PC-9 (cell line): Measurements from ENCODE around the gene LIPG. TPM values are rescaled to one million over a fixed set of nuclear protein-coding genes. Genes with fewer than 3 reads are reported as not detected.

Source experiments
- BruUV-seq: library from RNA; stranded (reverse); fragments of 400-500 nt; replicated peaks from 2 replicates; lab custom pipeline; 2021; lab: Mats Ljungman, UMichigan
- CTCF ChIA-PET: fragments of 300-600 bp; sonication (Branson Sonifier 250); formaldehyde crosslinking; loops from one replicate; lab custom pipeline; 2022; ENCODE audit warnings: antibody characterized with exemption; lab: Charles Lee
- POLR2A ChIA-PET: fragments of 300-600 bp; sonication (Branson Sonifier 250); formaldehyde crosslinking; loops from one replicate; lab custom pipeline; 2022; ENCODE audit warnings: antibody characterized with exemption; ENCODE audit not compliant: unreplicated experiment; lab: Charles Lee
- DNase-seq, 2 experiments: peaks; one replicate each; pipeline versions ENCODE4 v3.0.0 to v3.0.0-alpha.2; 2015 to 2022; ENCODE audit warnings: mixed read lengths in 1 of 2
- H2AFZ ChIP-seq: fragments of 200-600 bp; sonication (generic); 2 replicates; pipeline ENCODE4 v1.8.1; 2017; ENCODE audit warnings: antibody characterized with exemption
- H3F3A ChIP-seq: fragments of 200-600 bp; sonication (generic); 2 replicates; pipeline ENCODE4 v1.8.1; 2017; ENCODE audit warnings: antibody characterized with exemption, mild to moderate bottlenecking, low read depth; ENCODE audit not compliant: insufficient read depth
- H3K27ac ChIP-seq: fragments of 200-600 bp; sonication (generic); 2 replicates; pipeline ENCODE4 v1.6.1; 2016; ENCODE audit warnings: mixed run types
- H3K27me3 ChIP-seq: fragments of 200-600 bp; sonication (generic); 2 replicates; pipeline ENCODE4 v1.6.1; 2016; ENCODE audit warnings: low read depth, mixed run types; ENCODE audit not compliant: insufficient read depth
- H3K36me3 ChIP-seq: fragments of 200-600 bp; sonication (generic); 2 replicates; pipeline ENCODE4 v1.6.1; 2016; ENCODE audit warnings: low read depth, mixed run types
- H3K4me1 ChIP-seq: fragments of 200-600 bp; sonication (generic); replicated peaks from 2 replicates; pipeline ENCODE4 v1.6.1; 2016; ENCODE audit warnings: mixed run types; ENCODE audit not compliant: insufficient read depth
- H3K4me2 ChIP-seq: fragments of 200-600 bp; sonication (generic); 2 replicates; pipeline ENCODE4 v1.6.1; 2017; ENCODE audit warnings: mixed run types
- H3K4me3 ChIP-seq: fragments of 200-600 bp; sonication (generic); 2 replicates; pipeline ENCODE4 v1.6.1; 2016; ENCODE audit warnings: mixed run types
- H3K79me2 ChIP-seq: fragments of 200-600 bp; sonication (generic); 2 replicates; pipeline ENCODE4 v1.6.1; 2017; ENCODE audit warnings: low read depth, mixed run types
- H3K9me2 ChIP-seq: fragments of 200-600 bp; sonication (generic); 2 replicates; pipeline ENCODE4 v1.8.1; 2017; ENCODE audit warnings: mild to moderate bottlenecking; ENCODE audit not compliant: insufficient read depth
- H3K9me3 ChIP-seq: fragments of 200-600 bp; sonication (generic); 2 replicates; pipeline ENCODE4 v1.8.1; 2016; ENCODE audit warnings: low read depth; ENCODE audit not compliant: insufficient read depth
- H4K20me1 ChIP-seq: fragments of 200-600 bp; sonication (generic); 2 replicates; pipeline ENCODE4 v1.8.1; 2017; ENCODE audit not compliant: insufficient read depth
- CTCF ChIP-seq: fragments of 200-600 bp; sonication (generic); conservative IDR thresholded peaks from 2 replicates; pipeline ENCODE4 v1.6.1; 2017; ENCODE audit warnings: mixed run types, antibody characterized with exemption, mild to moderate bottlenecking, moderate library complexity
- EZH2 ChIP-seq: fragments of 200-600 bp; sonication (generic); IDR thresholded peaks from 2 replicates; pipeline ENCODE4 v1.8.0; 2017; ENCODE audit warnings: antibody characterized with exemption, low read depth
- intact Hi-C: fragments of 100-400 bp; cut with micrococcal nuclease; formaldehyde crosslinking; loops from one replicate; pipeline ENCODE4 v1.10.0; 2022; ENCODE audit not compliant: unreplicated experiment
- total RNA-seq: library from RNA; stranded (reverse); gene quantifications from 2 replicates; pipeline ENCODE4 v1.2.3, GENCODE V29; 2021

The LIPG gene
- total RNA-seq, 1 experiment from 2014 or later = 30.9 TPM

GRCh38 chr18:49638209-49638785 is 76.4 kb downstream of the LIPG start:
- H3K4me2 ChIP-seq = no peak overlapping the region
- H3K79me2 ChIP-seq = no peaks in the 10 kb centered on the region
- peaks cover 6% of the 10 kb centered on the region; the same call in 1 of the 2 replicates for H3K4me1 ChIP-seq
- H4K20me1 ChIP-seq = no peaks in the 10 kb centered on the region
- POLR2A ChIA-PET = no interaction called here
- DNase-seq = no peak
- H3F3A ChIP-seq = no peaks in the 10 kb centered on the region
- BruUV-seq = no TSS peak
- no peak for TF ChIP-seq EZH2
- CTCF ChIA-PET = no interaction called here
- H3K36me3 ChIP-seq = no peaks in the 10 kb centered on the region
- no peak overlapping the region for H3K4me3 ChIP-seq
- no peaks in the 10 kb centered on the region for H3K9me2 ChIP-seq
- no peaks in the 10 kb centered on the region for H3K9me3 ChIP-seq
- no peak overlapping the region for H2AFZ ChIP-seq
- intact Hi-C loops = no loop called here
- no peaks in the 10 kb centered on the region for H3K27me3 ChIP-seq
- H3K27ac ChIP-seq = no peak overlapping the region

- TF ChIP-seq CTCF (no peak), EZH2 (no peak)
- no TSS peak for BruUV-seq
- Histone ChIP-seq H3K9me2 (no peaks in the 10 kb centered on the region), H3K36me3 (no peaks in the 10 kb centered on the region), H3K79me2 (no peaks in the 10 kb centered on the region), H3F3A (no peaks in the 10 kb centered on the region), H3K27ac (no peak overlapping the region), H3K4me2 (no peak overlapping the region), H4K20me1 (no peaks in the 10 kb centered on the region), H3K9me3 (no peaks in the 10 kb centered on the region), H3K4me1 (peaks cover 6% of the 10 kb centered on the region; the same call in 1 of the 2 replicates), H2AFZ (no peak overlapping the region), H3K4me3 (no peak overlapping the region), H3K27me3 (no peaks in the 10 kb centered on the region)
- DNase-seq = no peak
- intact Hi-C loops = no loop called here
- CTCF ChIA-PET = no interaction called here
- POLR2A ChIA-PET = no interaction called here
These were observed 77.2 kb downstream of the LIPG start for GRCh38 chr18:49638891-49639557.

GRCh38 chr18:49639643-49640391 is 78.0 kb downstream of the LIPG start:
- DNase-seq = no peak
- Histone ChIP-seq H3F3A (no peaks in the 10 kb centered on the region), H3K4me2 (no peak overlapping the region), H3K9me3 (no peaks in the 10 kb centered on the region), H3K27me3 (no peaks in the 10 kb centered on the region), H3K79me2 (no peaks in the 10 kb centered on the region), H4K20me1 (no peaks in the 10 kb centered on the region), H3K4me3 (no peak overlapping the region), H3K9me2 (no peaks in the 10 kb centered on the region), H3K36me3 (no peaks in the 10 kb centered on the region), H3K4me1 (peaks cover 6% of the 10 kb centered on the region; the same call in 1 of the 2 replicates), H2AFZ (no peak overlapping the region), H3K27ac (no peak overlapping the region)
- ChIA-PET CTCF (no interaction called here), POLR2A (no interaction called here)
- TF ChIP-seq CTCF (no peak), EZH2 (no peak)
- no TSS peak for BruUV-seq
- intact Hi-C loops = no loop called here
